ENCODE results near the gene SYNGR2. TPM values are rescaled to one million over a fixed set of nuclear protein-coding genes. Genes with fewer than 3 reads are reported as not detected.

The SYNGR2 gene
- total RNA-seq, 2 donors from 2014 or later: 61.7 to 100 TPM

- no peak for TF ChIP-seq CTCF (IDR thresholded peaks at IDR 0.05)
- Histone ChIP-seq H3K4me1 (ENCODE audit: control insufficient read depth in 1 of 2, low read depth in 2 of 2) (peaks cover 16 to 41% of the 10 kb centered on the region in 2 donors), H3K9me3 (no peaks in the 10 kb centered on the region), H3K27ac (peak within 1 kb of the TSS in 1 of 2 donors; percentile 8), H3K36me3 (no peaks in the 10 kb centered on the region), H3K4me3 (peak within 1 kb of the TSS; percentile 61), H3K27me3 (replicated peaks; ENCODE audit: insufficient read depth) (no peaks in the 10 kb centered on the region)
- DNase-seq (ENCODE audit: low spot score): no peak
- no peak for ATAC-seq (ENCODE audit: insufficient number of reproducible peaks, low FRiP score, low read depth)
Observed at GRCh38 chr17:78130437-78131101, 37.8 kb upstream of the SYNGR2 start, which contains the start of gene TMC8. TMC8 (plus strand) TSS chr17:78130771; CDS start chr17:78131589, 818 bp downstream.

GRCh38 chr17:78131172-78132083 lies 37.0 kb upstream of the SYNGR2 start:
- no peak for DNase-seq (ENCODE audit: low spot score)
- Histone ChIP-seq H3K27ac (peak overlapping the region in 1 of 2 donors; percentile 8), H3K9me3 (no peaks in the 10 kb centered on the region), H3K36me3 (no peaks in the 10 kb centered on the region), H3K27me3 (replicated peaks; ENCODE audit: insufficient read depth) (no peaks in the 10 kb centered on the region), H3K4me3 (peak overlapping the region; percentile 61), H3K4me1 (ENCODE audit: control insufficient read depth in 1 of 2, low read depth in 2 of 2) (peaks cover 11 to 32% of the 10 kb centered on the region in 2 donors)
- TF ChIP-seq CTCF (IDR thresholded peaks at IDR 0.05): no peak
- ATAC-seq (ENCODE audit: insufficient number of reproducible peaks, low FRiP score, low read depth): no peak

GRCh38 chr17:78132084-78132676 lies 36.2 kb upstream of the SYNGR2 start:
- Histone ChIP-seq H3K36me3 (no peaks in the 10 kb centered on the region), H3K27ac (no peak overlapping the region), H3K27me3 (replicated peaks; ENCODE audit: insufficient read depth) (no peaks in the 10 kb centered on the region), H3K4me1 (ENCODE audit: control insufficient read depth in 1 of 2, low read depth in 2 of 2) (peaks cover 11 to 25% of the 10 kb centered on the region in 2 donors), H3K9me3 (no peaks in the 10 kb centered on the region), H3K4me3 (peak overlapping the region; percentile 61)
- ATAC-seq (ENCODE audit: insufficient number of reproducible peaks, low FRiP score, low read depth) (no peak), DNase-seq (ENCODE audit: low spot score) (no peak)
- TF ChIP-seq CTCF (IDR thresholded peaks at IDR 0.05): no peak

GRCh38 chr17:78132767-78133178 lies 35.6 kb upstream of the SYNGR2 start:
- no peaks in the 10 kb centered on the region for H3K9me3 ChIP-seq
- TF ChIP-seq CTCF (IDR thresholded peaks at IDR 0.05): no peak
- ATAC-seq (ENCODE audit: insufficient number of reproducible peaks, low FRiP score, low read depth): no peak
- H3K4me1 ChIP-seq (ENCODE audit: control insufficient read depth in 1 of 2, low read depth in 2 of 2): peaks cover 6 to 19% of the 10 kb centered on the region in 2 donors
- H3K27me3 ChIP-seq (replicated peaks; ENCODE audit: insufficient read depth): no peaks in the 10 kb centered on the region
- no peaks in the 10 kb centered on the region for H3K36me3 ChIP-seq
- H3K27ac ChIP-seq: no peak overlapping the region
- no peak for DNase-seq (ENCODE audit: low spot score)
- H3K4me3 ChIP-seq: no peak overlapping the region

Measured in thoracic aorta (tissue), 2 donors.